ENCODE results near the gene CARM1.

DNA sequence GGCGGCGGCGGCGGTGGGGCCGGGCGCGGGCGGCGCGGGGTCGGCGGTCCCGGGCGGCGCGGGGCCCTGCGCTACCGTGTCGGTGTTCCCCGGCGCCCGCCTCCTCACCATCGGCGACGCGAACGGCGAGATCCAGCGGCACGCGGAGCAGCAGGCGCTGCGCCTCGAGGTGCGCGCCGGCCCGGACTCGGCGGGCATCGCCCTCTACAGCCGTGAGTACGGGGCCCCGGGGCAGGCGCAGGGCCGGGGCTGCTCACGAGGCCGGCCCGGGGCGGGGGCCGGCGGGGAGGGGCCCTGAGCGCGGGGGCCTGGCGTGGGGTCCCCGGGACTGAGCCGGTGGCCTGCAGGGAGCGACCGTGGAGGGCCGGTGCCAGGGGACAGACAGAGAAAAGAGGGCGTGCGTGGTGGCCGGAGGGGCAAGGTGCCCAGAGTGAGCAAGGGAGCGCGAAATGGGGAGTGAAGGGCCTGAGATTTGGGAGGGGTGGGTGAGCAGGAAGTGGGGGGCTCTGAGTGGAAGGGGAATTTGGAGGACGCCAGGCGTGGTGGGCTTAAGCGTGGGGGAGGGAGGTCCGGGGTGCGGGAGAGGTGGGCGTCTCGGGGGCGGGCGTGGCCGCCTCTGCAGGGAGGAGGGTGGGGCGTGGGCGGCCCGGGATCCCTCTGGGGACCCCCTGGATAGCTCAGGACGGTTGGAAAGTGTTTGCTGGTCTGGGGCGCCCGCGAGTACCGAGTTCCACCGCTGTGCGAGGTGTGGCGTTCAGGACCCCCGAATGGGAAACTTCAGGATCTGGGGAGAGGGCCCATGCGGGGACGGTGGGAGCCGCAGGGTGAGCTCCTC, 575 bp downstream of the CARM1 start:
- TF ChIP-seq CTCF (IDR thresholded peaks at IDR 0.05; ENCODE audit: insufficient read depth, low read length, poor library complexity, severe bottlenecking), result no peak
- no peak for TF ChIP-seq EZH2phosphoT487 (conservative IDR thresholded peaks at IDR 0.05; ENCODE audit: low read length)

All from SU-DHL-6 (cell line).